Measurements from ENCODE around the gene ADK. TPM values are rescaled to one million over a fixed set of nuclear protein-coding genes. Genes with fewer than 3 reads are reported as not detected.

ADK gene
- total and polyA plus RNA-seq, 2 donors from 2014 or later = 33.0 to 38.3 TPM

- DNase-seq (no peak), FAIRE-seq (no peak)
- no peak overlapping the region for H3K27ac ChIP-seq (ENCODE audit: low read depth in 2 of 2, low read length in 2 of 2)
These were observed 392.3 kb downstream of the ADK start for GRCh38 chr10:74543276-74543675.

GRCh38 chr10:74544106-74544505 is 393.1 kb downstream of the ADK start:
- no peak overlapping the region for H3K4me3 ChIP-seq (ENCODE audit: low read length in 3 of 3)
- DNase-seq (no peak), FAIRE-seq (no peak)
- no peak overlapping the region for H3K9ac ChIP-seq (ENCODE audit: low read length in 3 of 3)
- H3K36me3 ChIP-seq (ENCODE audit: control insufficient read depth in 2 of 3, insufficient read depth in 3 of 3, low read length in 3 of 3) = no peaks in the 10 kb centered on the region
- H3K4me1 ChIP-seq (ENCODE audit: control insufficient read depth in 2 of 3, insufficient read depth in 2 of 3, low read depth in 1 of 3, low read length in 3 of 3) = no peaks in the 10 kb centered on the region
- H3K9me3 ChIP-seq (ENCODE audit: control insufficient read depth in 2 of 3, insufficient read depth in 1 of 3, low read length in 3 of 3) = no peaks in the 10 kb centered on the region
- intact Hi-C loops (cut with DNase I) = no loop called here
- H3K27ac ChIP-seq (ENCODE audit: low read depth in 2 of 2, low read length in 2 of 2) = no peak overlapping the region
- H3K27me3 ChIP-seq (ENCODE audit: control insufficient read depth, insufficient read depth, low read length) = no peaks in the 10 kb centered on the region
- TF ChIP-seq CTCF (IDR thresholded peaks at IDR 0.05; ENCODE audit: borderline replicate concordance, extremely low read depth, insufficient read depth) = no peak

More at GRCh38 chr10:74543276-74543675, 392.3 kb downstream of the ADK start:
- Histone ChIP-seq H3K9me3 (ENCODE audit: control insufficient read depth in 2 of 3, insufficient read depth in 1 of 3, low read length in 3 of 3) (no peaks in the 10 kb centered on the region), H3K27me3 (ENCODE audit: control insufficient read depth, insufficient read depth, low read length) (no peaks in the 10 kb centered on the region), H3K4me1 (ENCODE audit: control insufficient read depth in 2 of 3, insufficient read depth in 2 of 3, low read depth in 1 of 3, low read length in 3 of 3) (no peaks in the 10 kb centered on the region), H3K36me3 (ENCODE audit: control insufficient read depth in 2 of 3, insufficient read depth in 3 of 3, low read length in 3 of 3) (no peaks in the 10 kb centered on the region), H3K9ac (ENCODE audit: low read length in 3 of 3) (no peak overlapping the region), H3K4me3 (ENCODE audit: low read length in 3 of 3) (no peak overlapping the region)
- intact Hi-C loops (cut with DNase I) = no loop called here
- TF ChIP-seq CTCF (IDR thresholded peaks at IDR 0.05; ENCODE audit: borderline replicate concordance, extremely low read depth, insufficient read depth) = no peak

GRCh38 chr10:74548676-74549075 is 397.7 kb downstream of the ADK start:
- Histone ChIP-seq H3K27ac (ENCODE audit: low read depth in 2 of 2, low read length in 2 of 2) (no peak overlapping the region), H3K27me3 (ENCODE audit: control insufficient read depth, insufficient read depth, low read length) (no peaks in the 10 kb centered on the region), H3K4me3 (ENCODE audit: low read length in 3 of 3) (no peak overlapping the region), H3K9ac (ENCODE audit: low read length in 3 of 3) (no peak overlapping the region), H3K36me3 (ENCODE audit: control insufficient read depth in 2 of 3, insufficient read depth in 3 of 3, low read length in 3 of 3) (no peaks in the 10 kb centered on the region), H3K9me3 (ENCODE audit: control insufficient read depth in 2 of 3, insufficient read depth in 1 of 3, low read length in 3 of 3) (no peaks in the 10 kb centered on the region), H3K4me1 (ENCODE audit: control insufficient read depth in 2 of 3, insufficient read depth in 2 of 3, low read depth in 1 of 3, low read length in 3 of 3) (no peaks in the 10 kb centered on the region)
- TF ChIP-seq CTCF (IDR thresholded peaks at IDR 0.05; ENCODE audit: borderline replicate concordance, extremely low read depth, insufficient read depth) = no peak
- DNase-seq (no peak), FAIRE-seq (no peak)
- intact Hi-C loops (cut with DNase I) = no loop called here

GRCh38 chr10:74556072-74556705 is 405.2 kb downstream of the ADK start:
- Histone ChIP-seq H3K4me1 (ENCODE audit: control insufficient read depth in 2 of 3, insufficient read depth in 2 of 3, low read depth in 1 of 3, low read length in 3 of 3) (no peaks in the 10 kb centered on the region), H3K27ac (ENCODE audit: low read depth in 2 of 2, low read length in 2 of 2) (no peak overlapping the region), H3K9me3 (ENCODE audit: control insufficient read depth in 2 of 3, insufficient read depth in 1 of 3, low read length in 3 of 3) (no peaks in the 10 kb centered on the region), H3K4me3 (ENCODE audit: low read length in 3 of 3) (no peak overlapping the region), H3K9ac (ENCODE audit: low read length in 3 of 3) (no peak overlapping the region), H3K36me3 (ENCODE audit: control insufficient read depth in 2 of 3, insufficient read depth in 3 of 3, low read length in 3 of 3) (no peaks in the 10 kb centered on the region), H3K27me3 (ENCODE audit: control insufficient read depth, insufficient read depth, low read length) (no peaks in the 10 kb centered on the region)
- intact Hi-C loops (cut with DNase I) = no loop called here
- DNase-seq (no peak), FAIRE-seq (no peak)
- TF ChIP-seq CTCF (IDR thresholded peaks at IDR 0.05; ENCODE audit: borderline replicate concordance, extremely low read depth, insufficient read depth) = no peak
